ACHN (cell line): ENCODE measurements around the gene SFMBT2.

ENCODE experiments used
- DNase-seq: peaks from one replicate; pipeline ENCODE4 v3.0.0-alpha.2; 2015
- in situ Hi-C: cut with HindIII; loops from 2 replicates; pipeline ENCODE4 v1.10.0; 2017; ENCODE audit warnings: low sequenced_read_pairs, low pct_ligation_motif_present, low pct_unique_long_range_greater_than_20kb

The SFMBT2 gene

DNA sequence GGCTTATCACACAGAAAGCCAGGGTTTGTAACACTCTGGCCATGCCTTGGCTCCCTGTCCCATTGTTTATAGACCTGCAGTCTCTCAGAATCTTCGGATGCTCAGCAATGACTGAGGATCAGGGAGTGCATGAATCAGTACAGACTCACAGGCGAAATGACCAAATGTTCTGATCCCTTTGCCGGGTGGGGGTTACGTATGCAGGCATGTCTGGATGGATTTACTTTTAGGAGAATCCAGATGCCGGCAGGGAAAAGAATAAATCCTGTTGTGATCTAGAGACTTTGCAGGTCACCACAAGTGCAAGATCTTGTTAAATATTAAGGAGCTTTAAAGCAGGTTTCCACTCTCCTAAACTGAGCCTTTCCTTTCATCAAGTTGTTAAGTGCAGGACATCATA is 149.5 kb downstream of the SFMBT2 start:
- in situ Hi-C loops = no loop called here
- no peak for DNase-seq

DNA sequence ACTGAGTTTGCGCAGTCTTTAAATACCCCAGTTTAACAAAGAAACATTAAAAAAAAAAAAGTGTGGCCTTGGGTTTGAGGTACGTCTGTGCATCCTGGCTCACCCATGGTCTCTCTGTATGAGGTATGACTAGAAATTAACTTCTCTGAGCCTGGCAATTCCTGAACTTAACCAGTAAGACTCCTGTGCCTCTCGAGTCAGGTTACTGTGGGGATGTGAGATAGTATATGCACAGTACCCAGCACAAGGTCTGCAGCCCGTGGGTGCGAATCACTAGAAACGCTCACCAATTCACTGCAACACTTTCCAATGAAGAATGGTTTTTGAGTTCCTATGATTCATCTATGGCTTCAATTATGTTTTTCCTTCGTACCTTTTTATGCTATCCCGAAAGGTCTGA is 149.9 kb downstream of the SFMBT2 start:
- DNase-seq = no peak
- in situ Hi-C loops = no loop called here

DNA sequence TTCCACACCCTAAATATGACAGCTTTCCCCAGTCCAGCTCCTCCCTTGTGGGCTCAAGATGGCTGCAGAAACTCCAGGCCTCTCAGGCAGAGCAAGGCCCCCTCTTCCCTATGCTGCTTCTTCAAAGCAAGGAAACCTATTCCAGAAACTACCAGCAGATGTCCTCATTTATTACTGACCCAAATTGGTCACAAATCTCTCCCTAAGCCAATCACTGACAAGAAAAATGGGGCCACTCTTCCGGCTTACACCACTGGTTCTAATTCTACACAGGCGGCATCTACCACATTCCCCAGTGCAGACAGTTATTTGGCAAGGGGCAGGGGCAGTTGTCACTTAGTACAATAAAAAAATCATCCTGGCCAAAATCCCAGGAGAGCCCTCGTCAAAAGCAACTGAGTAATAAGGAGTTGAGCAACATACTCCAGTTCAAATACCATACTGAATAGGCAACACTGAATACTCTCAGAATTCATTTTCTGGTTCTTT is 150.4 kb downstream of the SFMBT2 start:
- DNase-seq = peak; percentile 52
- in situ Hi-C loops = no loop called here

DNA sequence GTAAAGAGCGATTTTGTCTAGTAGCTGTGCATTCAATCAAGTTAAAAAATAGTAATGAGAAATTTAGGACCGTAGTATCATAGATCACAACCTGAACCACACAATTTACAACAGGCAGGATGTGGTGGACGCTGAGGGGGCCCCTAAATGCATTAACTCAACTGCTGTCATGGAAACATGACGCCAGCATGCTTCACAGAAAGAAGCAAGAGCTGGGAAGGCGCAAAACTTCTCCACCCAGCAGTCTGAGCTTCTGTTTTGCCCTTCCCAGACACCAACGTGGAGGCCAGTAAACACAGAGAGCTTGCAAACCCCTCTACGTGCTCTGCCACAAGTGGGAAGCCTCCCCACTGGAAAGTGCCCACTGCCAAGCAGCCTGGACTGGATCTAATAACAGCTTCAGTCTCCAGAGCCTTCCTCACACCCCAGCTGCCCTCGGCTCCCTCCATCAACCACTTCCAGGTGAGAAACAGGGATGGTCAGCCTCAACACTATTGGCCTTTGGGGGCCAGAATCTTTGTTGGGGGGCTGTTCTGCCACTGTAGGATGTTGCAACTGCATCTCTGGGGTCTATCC is 151.8 kb downstream of the SFMBT2 start:
- DNase-seq = no peak
- in situ Hi-C loops = no loop called here

DNA sequence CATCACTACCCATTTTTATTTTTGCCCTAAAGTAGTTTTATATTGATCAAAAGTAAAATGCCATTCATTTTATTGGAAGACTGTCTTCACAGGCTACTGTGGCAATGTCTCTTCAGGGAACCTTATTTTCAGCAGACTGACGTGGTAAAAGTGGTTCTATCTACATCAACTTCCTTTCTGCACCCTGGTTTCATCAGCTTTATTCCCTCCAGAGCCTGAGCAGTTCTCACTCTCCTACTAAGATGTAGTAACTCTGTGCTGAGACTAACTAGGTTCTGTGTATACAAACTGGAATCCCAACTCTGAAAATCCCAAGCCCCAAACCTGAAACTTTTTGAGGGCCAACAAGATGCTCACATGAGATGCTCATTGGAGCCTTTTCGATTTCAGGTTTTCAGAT is 155.3 kb downstream of the SFMBT2 start:
- in situ Hi-C loops = no loop called here
- no peak for DNase-seq

DNA sequence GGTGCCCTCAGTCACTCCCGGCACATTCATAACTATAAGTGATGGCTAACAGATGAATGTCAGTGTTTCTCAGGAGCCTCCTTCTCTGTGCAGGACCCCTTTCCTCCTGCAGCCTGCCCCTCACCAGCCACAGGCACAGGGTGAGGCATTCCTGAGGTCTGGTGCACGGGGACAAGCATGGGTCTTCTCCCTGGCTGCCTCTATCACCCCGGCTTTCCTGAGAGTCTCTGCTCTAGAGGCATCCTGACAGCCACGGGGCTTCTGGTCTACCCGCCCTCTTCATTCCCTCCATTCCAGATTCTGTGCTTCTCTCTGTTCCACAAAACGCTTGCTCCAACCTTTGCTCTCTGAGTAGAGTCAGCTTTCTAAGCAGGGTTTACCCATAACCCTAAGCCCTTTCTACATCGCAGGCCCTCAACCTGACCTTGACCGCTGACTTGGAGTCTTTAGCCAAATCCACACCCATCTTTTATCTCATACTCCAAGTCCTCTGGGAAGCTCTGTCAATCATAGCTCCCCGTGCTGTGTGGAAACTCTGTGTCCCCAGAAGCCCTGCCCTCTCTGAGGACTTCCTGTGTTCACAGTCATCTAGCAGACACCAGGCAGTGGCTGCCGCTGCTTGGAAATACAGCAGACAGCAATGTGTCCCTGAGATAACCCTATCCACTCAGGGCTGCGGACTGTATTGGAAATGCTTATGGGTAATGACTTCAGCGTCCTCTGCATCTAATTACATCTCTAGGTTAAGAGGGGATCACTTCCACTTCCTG is 159.0 kb downstream of the SFMBT2 start:
- no peak for DNase-seq
- in situ Hi-C loops = no loop called here

DNA sequence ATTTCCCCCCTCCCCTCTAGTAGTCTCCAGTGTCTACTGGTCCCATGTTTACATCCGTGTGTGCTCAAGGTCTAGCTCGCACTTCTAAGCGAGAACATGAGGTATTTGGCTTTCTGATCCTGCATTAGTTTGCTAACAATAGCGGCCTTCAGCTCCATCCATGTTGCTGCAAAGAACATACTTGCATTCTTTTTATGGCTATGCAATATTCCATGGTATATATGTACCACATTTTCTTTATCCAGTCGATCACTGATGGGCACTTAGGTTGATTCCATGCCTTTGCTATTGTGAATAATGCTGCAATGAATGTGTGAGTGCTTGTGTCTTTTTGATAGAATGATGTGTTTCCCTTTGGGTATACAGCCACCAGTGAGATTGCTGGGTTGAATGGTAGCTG is 160.6 kb downstream of the SFMBT2 start:
- in situ Hi-C loops = no loop called here
- DNase-seq = no peak

DNA sequence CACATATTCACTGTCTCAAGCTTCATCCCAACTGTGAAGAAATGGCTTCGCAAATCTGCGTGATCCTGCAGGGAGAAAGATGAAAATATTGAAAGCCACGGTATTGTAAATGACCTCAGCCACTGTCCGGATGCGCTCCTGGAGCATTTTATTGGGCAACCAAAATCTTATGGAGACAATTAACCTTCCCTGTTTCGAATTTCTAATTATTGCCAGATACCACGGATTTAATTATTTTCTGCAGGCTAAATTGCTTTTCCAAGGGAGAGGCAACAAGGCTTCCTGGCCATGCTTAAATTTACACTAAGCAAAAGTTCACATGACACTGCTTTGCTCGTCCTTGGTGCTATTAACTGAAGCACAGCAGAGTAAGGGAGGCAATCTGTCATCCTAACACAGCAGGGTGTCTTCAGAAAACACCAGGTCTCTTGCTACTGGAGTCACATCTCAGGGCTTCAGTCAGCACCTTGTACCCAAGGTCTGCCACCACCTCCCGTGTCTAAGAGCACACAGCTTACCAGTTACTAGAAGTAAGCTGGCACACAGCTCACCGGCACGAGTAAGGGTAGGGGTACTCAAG is 162.2 kb downstream of the SFMBT2 start:
- no peak for DNase-seq
- in situ Hi-C loops = no loop called here

DNA sequence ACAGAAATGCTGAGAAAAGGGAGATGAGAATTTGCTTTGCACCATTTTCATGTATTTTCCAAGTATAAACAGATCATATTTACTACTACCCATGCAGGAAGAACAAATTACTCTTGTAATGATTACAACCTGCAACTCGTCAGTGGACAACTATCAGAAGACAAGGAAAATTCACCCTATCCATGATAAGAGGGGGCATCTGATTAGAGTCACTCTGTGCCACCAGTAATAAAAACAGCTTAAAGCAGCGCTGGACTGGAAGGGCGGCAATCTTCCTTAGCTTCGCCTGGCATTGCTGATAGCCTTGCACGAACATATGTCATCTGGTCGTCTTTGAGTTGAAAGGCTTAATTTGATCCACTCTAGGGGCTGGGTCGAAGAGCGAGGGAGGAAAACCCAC is 162.7 kb downstream of the SFMBT2 start:
- in situ Hi-C loops = no loop called here
- no peak for DNase-seq

DNA sequence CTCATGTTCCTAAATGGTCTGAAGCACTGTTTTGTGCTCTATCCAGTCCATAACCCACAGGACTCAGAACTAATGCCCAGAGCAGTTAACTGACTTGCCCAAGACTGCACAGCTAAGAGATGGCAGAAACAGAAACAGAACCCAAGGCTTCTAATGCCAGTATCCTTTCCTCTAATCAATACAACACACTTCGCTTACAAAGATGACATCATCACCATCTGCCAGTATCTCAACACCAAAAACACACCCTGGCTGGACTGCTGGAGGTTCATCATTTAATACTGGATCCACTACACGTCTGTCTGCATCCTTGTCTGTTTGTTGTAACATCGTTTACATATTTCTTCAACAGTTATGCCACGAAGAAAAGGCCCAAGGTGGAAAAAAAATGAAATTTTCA is 165.3 kb downstream of the SFMBT2 start:
- in situ Hi-C loops = no loop called here
- no peak for DNase-seq

DNA sequence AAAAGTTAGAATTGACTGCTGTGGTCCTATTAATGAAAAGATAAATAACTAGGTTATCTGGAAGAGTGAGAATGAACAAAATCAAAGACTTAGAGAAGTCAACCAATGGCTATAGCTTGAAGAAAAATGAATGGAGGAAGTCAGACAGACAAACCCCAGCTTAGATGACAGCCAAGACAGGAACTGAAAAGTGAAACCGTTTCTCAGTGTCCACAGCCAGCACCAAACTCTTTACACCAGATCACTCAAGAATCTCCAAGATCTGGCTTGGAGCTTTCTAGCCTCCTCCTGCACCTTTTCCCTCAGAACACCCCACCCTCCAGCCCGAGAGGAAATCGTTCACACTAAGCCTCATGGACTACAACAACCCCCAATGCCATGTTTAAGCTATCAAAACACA is 167.0 kb downstream of the SFMBT2 start:
- in situ Hi-C loops = no loop called here
- no peak for DNase-seq

DNA sequence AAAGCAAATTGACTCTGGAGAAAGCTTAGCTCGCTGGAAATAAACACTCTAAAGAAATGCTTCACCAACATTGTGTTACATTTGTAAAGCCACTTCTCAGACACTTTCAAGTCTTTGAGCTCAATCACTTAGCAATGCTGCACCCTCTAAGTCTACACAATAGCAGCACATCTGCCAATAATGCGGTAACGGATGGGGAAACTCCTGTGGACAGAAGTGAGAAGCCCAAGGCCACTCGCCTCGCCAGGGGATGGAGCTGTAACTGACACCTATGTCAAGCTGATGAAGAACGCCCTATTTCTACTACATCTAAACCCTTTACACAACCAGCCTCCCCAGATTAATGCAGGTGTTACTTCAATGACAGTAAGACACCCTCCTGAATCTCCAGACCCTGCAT is 167.7 kb downstream of the SFMBT2 start:
- DNase-seq = no peak
- in situ Hi-C loops = no loop called here

DNA sequence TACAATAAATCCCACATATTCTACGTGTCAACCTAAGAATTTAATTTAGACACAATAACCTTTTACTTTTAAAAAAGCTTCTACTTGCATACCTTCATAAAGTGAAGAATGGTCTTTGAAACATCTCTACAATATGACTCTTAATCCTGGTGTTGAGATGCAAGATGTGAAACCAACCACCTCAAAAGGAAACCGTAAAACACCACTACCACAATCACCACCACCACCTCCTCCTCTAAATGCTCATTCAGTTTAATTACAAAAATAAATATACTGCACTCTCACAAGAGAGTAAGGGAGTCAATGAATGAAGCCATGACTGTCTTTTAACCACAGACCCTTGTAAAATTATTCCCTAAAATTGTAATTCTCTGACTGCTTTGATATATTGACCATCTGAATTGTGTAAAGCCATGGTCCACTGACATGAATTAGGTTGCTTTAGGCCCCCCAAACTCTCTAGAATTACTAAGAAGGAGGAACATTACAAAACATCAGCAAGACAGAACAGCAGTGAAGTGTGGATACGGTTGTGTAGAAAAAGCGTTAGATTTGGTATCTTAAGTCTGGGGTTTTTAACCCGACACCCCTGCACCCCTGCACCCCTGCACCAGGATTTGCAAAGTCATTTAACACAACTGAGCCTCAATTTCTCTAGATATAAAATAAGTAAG is 171.4 kb downstream of the SFMBT2 start:
- in situ Hi-C loops = no loop called here
- no peak for DNase-seq

DNA sequence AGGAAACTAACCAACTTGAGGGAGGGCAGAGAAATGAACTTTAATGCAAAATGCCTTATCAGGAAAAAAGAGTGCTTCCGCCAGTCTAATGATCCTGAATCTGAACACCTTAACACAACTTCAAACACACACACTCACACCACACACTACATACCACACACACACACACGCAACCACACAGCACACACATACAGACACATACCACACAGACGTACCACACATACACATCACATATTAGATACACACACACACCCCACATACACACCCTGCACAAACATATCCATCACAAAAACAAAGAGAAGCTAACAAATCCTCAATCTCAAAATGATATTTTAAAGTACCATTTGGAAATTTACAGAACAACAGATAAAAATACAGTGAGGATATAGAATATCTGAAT is 175.5 kb downstream of the SFMBT2 start:
- DNase-seq = no peak
- in situ Hi-C loops = no loop called here

DNA sequence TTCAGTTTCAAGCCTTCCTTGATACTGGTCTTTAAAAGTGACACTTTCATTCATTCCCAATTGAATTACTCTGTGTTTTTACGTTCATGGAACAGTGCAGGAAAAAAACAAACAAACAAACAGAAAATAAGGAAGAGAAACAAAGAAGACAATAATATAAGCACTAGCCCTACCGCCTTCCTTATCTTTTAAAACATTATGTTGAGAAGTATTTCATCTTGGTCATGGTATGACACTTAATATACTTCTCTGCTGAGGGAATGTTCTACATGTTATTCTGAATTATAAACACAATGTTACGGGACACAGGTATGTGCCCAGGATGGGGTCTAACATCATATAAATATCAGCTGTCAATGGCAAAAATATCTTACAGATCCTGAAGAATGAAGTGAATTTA is 176.7 kb downstream of the SFMBT2 start:
- DNase-seq = no peak
- in situ Hi-C loops = no loop called here

DNA sequence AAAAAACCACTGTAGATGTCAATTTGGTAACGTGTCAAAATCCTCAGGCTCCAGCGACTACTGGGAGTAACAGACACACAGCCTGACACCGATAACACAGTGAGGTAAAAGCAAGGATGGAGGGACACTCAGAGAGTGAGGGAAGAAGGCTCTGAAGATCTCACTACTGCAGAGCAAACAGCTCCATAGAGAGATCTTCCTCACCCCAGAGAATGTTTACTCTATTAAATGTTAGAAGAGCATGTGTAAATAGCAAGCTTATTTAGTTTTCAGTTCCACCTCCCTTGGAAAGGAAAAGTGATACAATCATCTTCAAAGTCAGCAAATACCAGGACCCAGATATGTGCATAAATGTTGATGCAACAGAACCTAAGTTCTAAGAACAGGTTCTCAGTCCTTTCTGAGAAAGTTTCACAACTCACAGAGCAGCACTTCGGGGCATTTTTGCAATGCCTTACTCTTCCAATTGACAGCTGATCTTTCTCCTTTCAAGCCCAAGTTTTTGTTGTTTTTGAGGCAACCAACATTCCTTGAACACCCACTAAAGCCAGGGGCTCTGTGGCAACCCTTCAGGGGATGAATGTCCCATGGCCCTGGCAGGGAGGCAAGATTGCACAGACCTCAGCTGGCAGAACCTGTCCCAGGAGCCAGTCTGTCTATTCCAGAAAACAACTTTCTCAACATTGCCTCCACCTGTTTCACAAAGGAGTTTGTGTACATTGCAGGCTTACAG is 177.4 kb downstream of the SFMBT2 start:
- in situ Hi-C loops = no loop called here
- DNase-seq = no peak

DNA sequence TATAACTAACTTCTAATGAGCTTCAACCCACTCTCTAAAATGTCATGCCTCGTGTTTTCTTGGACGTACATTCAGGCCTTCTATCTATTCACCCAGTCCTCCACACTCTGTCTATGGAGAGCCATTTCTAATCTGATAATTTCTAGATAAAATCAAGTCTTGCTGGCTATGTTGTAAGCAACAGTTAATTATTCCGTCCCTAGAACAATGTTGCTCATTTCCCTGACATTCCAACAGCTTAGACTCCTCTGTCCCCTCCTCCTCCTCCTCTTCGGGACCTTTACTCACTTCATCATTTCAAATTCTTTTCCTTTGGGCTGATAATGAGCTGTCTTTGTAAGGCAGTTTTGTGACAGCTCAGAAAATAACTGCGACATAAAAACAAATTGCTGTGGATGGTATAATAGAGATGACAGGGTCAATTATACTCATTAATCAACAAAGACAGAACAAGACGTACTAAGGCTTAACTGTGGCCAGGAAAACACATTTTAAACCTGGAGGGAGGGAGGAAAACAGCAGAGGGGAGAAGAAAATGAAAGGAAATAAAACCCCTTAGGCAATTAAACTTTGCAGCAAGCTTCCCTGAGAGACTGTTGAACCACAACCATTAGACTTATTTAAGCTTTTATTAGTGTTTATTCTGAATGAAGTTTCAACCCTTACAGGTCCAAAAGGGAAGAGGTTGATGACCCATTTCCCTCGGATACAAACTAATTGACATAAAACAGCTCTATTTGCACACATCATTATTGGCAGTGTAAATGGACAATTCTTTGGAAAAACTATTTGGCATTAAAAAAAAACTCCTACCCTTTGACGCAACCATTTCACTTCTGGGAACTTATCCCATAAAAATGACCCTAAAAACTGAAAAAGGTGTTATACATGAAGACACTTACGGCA is 179.1 kb downstream of the SFMBT2 start:
- in situ Hi-C loops = no loop called here
- no peak for DNase-seq

DNA sequence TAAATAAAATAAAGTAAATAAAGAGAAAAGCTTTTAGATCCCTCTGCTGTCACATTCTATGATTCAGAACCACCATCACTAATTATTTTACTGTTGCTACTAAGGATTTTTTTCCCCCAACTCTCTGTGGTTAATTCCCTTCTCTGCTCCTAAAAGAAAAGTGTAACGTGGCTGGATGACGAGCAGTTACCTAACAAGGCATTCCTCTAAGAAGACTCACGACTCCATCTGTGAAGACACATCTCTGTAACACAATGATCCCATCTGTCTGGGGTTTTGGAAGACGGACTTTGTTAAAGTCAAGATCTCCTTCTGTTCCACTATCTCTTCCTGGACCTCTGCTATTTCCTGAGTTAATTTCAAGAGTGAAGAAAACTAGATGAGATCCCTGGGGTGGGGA is 179.9 kb downstream of the SFMBT2 start:
- in situ Hi-C loops = no loop called here
- no peak for DNase-seq
